DND-41 (cell line): Measurements from ENCODE around the gene SLC1A4.

Experiments used
- EZH2 ChIP-seq: IDR thresholded peaks from 3 replicates; pipeline ENCODE4 v1.6.1; 2012; ENCODE audit warnings: borderline replicate concordance, low read depth, mild to moderate bottlenecking, moderate library complexity, low read length, inconsistent platforms; ENCODE audit not compliant: severe bottlenecking
- TF ChIP-seq, protein P1 (sequence below): IDR thresholded peaks from 2 replicates; pipeline ENCODE4 v1.5.1; 2012; ENCODE audit warnings: borderline replicate concordance, low read length, moderate library complexity, mild to moderate bottlenecking; ENCODE audit not compliant: poor library complexity, severe bottlenecking; ENCODE audit errors: extremely low read depth

- TF ChIP-seq, protein P1, sequence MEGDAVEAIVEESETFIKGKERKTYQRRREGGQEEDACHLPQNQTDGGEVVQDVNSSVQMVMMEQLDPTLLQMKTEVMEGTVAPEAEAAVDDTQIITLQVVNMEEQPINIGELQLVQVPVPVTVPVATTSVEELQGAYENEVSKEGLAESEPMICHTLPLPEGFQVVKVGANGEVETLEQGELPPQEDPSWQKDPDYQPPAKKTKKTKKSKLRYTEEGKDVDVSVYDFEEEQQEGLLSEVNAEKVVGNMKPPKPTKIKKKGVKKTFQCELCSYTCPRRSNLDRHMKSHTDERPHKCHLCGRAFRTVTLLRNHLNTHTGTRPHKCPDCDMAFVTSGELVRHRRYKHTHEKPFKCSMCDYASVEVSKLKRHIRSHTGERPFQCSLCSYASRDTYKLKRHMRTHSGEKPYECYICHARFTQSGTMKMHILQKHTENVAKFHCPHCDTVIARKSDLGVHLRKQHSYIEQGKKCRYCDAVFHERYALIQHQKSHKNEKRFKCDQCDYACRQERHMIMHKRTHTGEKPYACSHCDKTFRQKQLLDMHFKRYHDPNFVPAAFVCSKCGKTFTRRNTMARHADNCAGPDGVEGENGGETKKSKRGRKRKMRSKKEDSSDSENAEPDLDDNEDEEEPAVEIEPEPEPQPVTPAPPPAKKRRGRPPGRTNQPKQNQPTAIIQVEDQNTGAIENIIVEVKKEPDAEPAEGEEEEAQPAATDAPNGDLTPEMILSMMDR: no peak
- TF ChIP-seq EZH2: no peak
Observed at GRCh38 chr2:65053199-65053598, 64.0 kb downstream of the SLC1A4 start.
